HepG2 (cell line): ENCODE measurements around the gene CUL9. TPM values are rescaled to one million over a fixed set of nuclear protein-coding genes. Genes with fewer than 3 reads are reported as not detected.

ENCODE experiments used
- ATAC-seq: fragments of 200-7000 bp; cut with Tn5 transposase; 3 replicates; pipeline ENCODE4 v1.9.1; 2020; ENCODE audit warnings: mild to moderate bottlenecking, moderate library complexity
- BruUV-seq: library from RNA; stranded (reverse); fragments of 400-500 nt; replicated peaks from 2 replicates; lab custom pipeline; 2021; lab: Mats Ljungman, UMichigan
- CTCF ChIA-PET: fragments of 300-600 bp; formaldehyde crosslinking; extraction: SDS; loops from one replicate; lab custom pipeline; 2021; ENCODE audit warnings: low total read pairs, inconsistent platforms, low intra/inter-chr PET ratio; lab: Yijun Ruan, JAX
- POLR2A ChIA-PET: fragments of 350-600 bp; sonication (Branson Sonifier 250); formaldehyde crosslinking; loops from one replicate; lab custom pipeline; 2020; ENCODE audit warnings: antibody characterized with exemption, inconsistent platforms; lab: Yijun Ruan, JAX
- DNase-seq: peaks from one replicate; pipeline ENCODE4 v3.0.0-alpha.2; 2015; ENCODE audit warnings: low spot score
- FAIRE-seq: peaks from 3 replicates; lab custom pipeline; 2011; peaks lifted over from hg19 to GRCh38; lab: Jason Lieb, UNC
- H2AFZ ChIP-seq: one replicate; pipeline ENCODE4 v1.6.1; 2011; ENCODE audit warnings: low read length, inconsistent platforms
- H3K27ac ChIP-seq: fragments of 300-600 bp; 3 replicates; pipeline ENCODE4 v1.8.0; 2011; ENCODE audit warnings: mixed run types, mild to moderate bottlenecking, mixed read lengths, low read length, inconsistent platforms; ENCODE audit not compliant: insufficient read depth; ENCODE audit errors: extremely low read length
- H3K27me3 ChIP-seq, 2 experiments: fragments of 200-600 bp in 1 of 2; 2 replicates in 1 of 2; 3 replicates in 1 of 2; pipeline versions ENCODE4 v1.6.0 to v1.8.0; 2011; ENCODE audit warnings: low read length in 2 of 2, mild to moderate bottlenecking in 2 of 2, moderate library complexity in 2 of 2, inconsistent platforms in 1 of 2; ENCODE audit not compliant: insufficient read depth in 2 of 2, control insufficient read depth in 1 of 2
- H3K36me3 ChIP-seq, 2 experiments: fragments of 200-600 bp in 1 of 2; replicated peaks in 1 of 2; 2 replicates in 1 of 2; 3 replicates in 1 of 2; pipeline versions ENCODE4 v1.5.1 to v1.8.0; 2011; ENCODE audit warnings: low read length in 2 of 2, inconsistent platforms in 1 of 2; ENCODE audit not compliant: insufficient read depth in 2 of 2, control insufficient read depth in 1 of 2
- H3K4me1 ChIP-seq: 2 replicates; pipeline ENCODE4 v1.5.1; 2012; ENCODE audit warnings: low read length, inconsistent platforms; ENCODE audit not compliant: insufficient read depth
- H3K4me2 ChIP-seq: 2 replicates; pipeline ENCODE4 v1.6.0; 2011; ENCODE audit warnings: low read depth, low read length, inconsistent platforms
- H3K4me3 ChIP-seq, 3 experiments: fragments of 200-600 bp in 1 of 3; sonication (generic), shearing (Covaris generic) in 1 of 3; replicated peaks in 1 of 3; 2 replicates each; pipeline ENCODE4 v1.5.1; 2011 to 2016; ENCODE audit warnings: low read length in 3 of 3, inconsistent platforms in 2 of 3, low read depth in 2 of 3, mild to moderate bottlenecking in 2 of 3, control low read depth in 1 of 3, mixed read lengths in 1 of 3; ENCODE audit not compliant: insufficient read depth in 1 of 3
- H3K79me2 ChIP-seq: one replicate; pipeline ENCODE4 v1.6.1; 2011; ENCODE audit warnings: low read length, inconsistent platforms; ENCODE audit not compliant: insufficient read depth
- H3K9ac ChIP-seq: 2 replicates; pipeline ENCODE4 v1.6.0; 2011; ENCODE audit warnings: mild to moderate bottlenecking, low read depth, low read length, inconsistent platforms; ENCODE audit not compliant: insufficient read depth
- H3K9me3 ChIP-seq: 2 replicates; pipeline ENCODE4 v1.5.1; 2012; ENCODE audit warnings: mild to moderate bottlenecking, low read length
- H4K20me1 ChIP-seq: 2 replicates; pipeline ENCODE4 v1.6.0; 2011; ENCODE audit warnings: inconsistent platforms, mild to moderate bottlenecking, low read length, moderate library complexity; ENCODE audit not compliant: insufficient read depth
- AKAP8 ChIP-seq: sonication (generic); formaldehyde crosslinking; IDR thresholded peaks from 2 replicates; pipeline ENCODE4 v1.5.1; 2020; ENCODE audit warnings: mild to moderate bottlenecking, missing genetic modification reagents
- GPBP1L1 ChIP-seq: sonication (generic); formaldehyde crosslinking; IDR thresholded peaks from 2 replicates; pipeline ENCODE4 v1.5.0; 2020; ENCODE audit warnings: mild to moderate bottlenecking, missing genetic modification reagents
- HNF4G ChIP-seq, 2 experiments: sonication (generic) in 1 of 2; formaldehyde crosslinking in 1 of 2; IDR thresholded peaks; 2 replicates each; pipeline versions ENCODE4 v1.4.0 to v1.6.1; 2011 to 2020; ENCODE audit warnings: borderline replicate concordance in 2 of 2, low read depth in 2 of 2, mild to moderate bottlenecking in 2 of 2, low read length in 1 of 2, missing genetic modification reagents in 1 of 2, moderate library complexity in 1 of 2
- KMT2B ChIP-seq: IDR thresholded peaks from 2 replicates; pipeline ENCODE4 v1.6.1; 2016; ENCODE audit warnings: missing genetic modification reagents, missing compliant biosample characterization
- MIER3 ChIP-seq: IDR thresholded peaks from 2 replicates; pipeline ENCODE4 v1.6.1; 2016; ENCODE audit warnings: missing compliant biosample characterization, borderline replicate concordance
- PATZ1 ChIP-seq: sonication (generic); formaldehyde crosslinking; IDR thresholded peaks from 2 replicates; pipeline ENCODE4 v1.4.0; 2020; ENCODE audit warnings: missing genetic modification reagents
- REXO4 ChIP-seq: sonication (generic); formaldehyde crosslinking; IDR thresholded peaks from 2 replicates; pipeline ENCODE4 v1.8.0; 2022; ENCODE audit warnings: missing genetic modification reagents, mild to moderate bottlenecking, borderline replicate concordance
- SNRNP70 ChIP-seq: fragments of 200-400 bp; formaldehyde crosslinking; IDR thresholded peaks from 2 replicates; pipeline ENCODE4 v1.6.1; 2017; ENCODE audit warnings: mild to moderate bottlenecking, low read depth, low read length, moderate library complexity
- TSC22D2 ChIP-seq: sonication (generic); formaldehyde crosslinking; IDR thresholded peaks from 2 replicates; pipeline ENCODE4 v1.5.1; 2020; ENCODE audit warnings: missing genetic modification reagents, mild to moderate bottlenecking, borderline replicate concordance
- ZFY ChIP-seq: sonication (generic); formaldehyde crosslinking; IDR thresholded peaks from 2 replicates; pipeline ENCODE4 v1.4.0; 2020; ENCODE audit warnings: missing genetic modification reagents
- ZNF12 ChIP-seq: sonication (generic); formaldehyde crosslinking; IDR thresholded peaks from 2 replicates; pipeline ENCODE4 v1.5.0; 2020; ENCODE audit warnings: missing genetic modification reagents
- ZNF501 ChIP-seq: sonication (generic); formaldehyde crosslinking; IDR thresholded peaks from 2 replicates; pipeline ENCODE4 v1.5.1; 2020; ENCODE audit warnings: mild to moderate bottlenecking, moderate library complexity, missing genetic modification reagents
- ZNF672 ChIP-seq: sonication (generic); formaldehyde crosslinking; IDR thresholded peaks from 2 replicates; pipeline ENCODE4 v1.8.1; 2022; ENCODE audit warnings: missing genetic modification reagents
- ZNF768 ChIP-seq: sonication (generic); formaldehyde crosslinking; IDR thresholded peaks from 2 replicates; pipeline ENCODE4 v1.4.0; 2020; ENCODE audit warnings: missing genetic modification reagents
- WGBS: methylation state at CpG from one replicate; pipeline ENCODE4 v1.1.6; 2017; ENCODE audit warnings: low lambda C conversion rate; 5-methylcytosine and 5-hydroxymethylcytosine counted together
- in situ Hi-C: cut with HindIII; loops from 2 replicates; pipeline ENCODE4 v1.10.0; 2017; ENCODE audit warnings: low pct_unique_long_range_greater_than_20kb; ENCODE audit not compliant: extremely low pct_ligation_motif_present
- intact Hi-C: fragments of 100-400 bp; cut with micrococcal nuclease; formaldehyde crosslinking; loops from one replicate; pipeline ENCODE4 v1.10.0; 2022; ENCODE audit not compliant: unreplicated experiment
- polyA plus RNA-seq, 8 experiments: library from polyadenylated mRNA; depleted of rRNA in 3 of 8; stranded (reverse) in 7 of 8; unstranded in 1 of 8; fragments of >200 nt; fragmentation: Illumina TruSeq in 4 of 8; extraction: Trizol in 4 of 8; gene quantifications; 2 replicates each; pipeline versions ENCODE4 v1.2.1 to v1.2.3, GENCODE V29; 2011 to 2016; ENCODE audit warnings: low read depth in 4 of 8, missing spikeins in 1 of 8, mixed read lengths in 1 of 8; ENCODE audit not compliant: insufficient read depth in 1 of 8
- total RNA-seq, 5 experiments: library from RNA; depleted of rRNA; stranded (reverse); fragments of >200 nt; fragmentation: Illumina TruSeq; extraction: Trizol; gene quantifications; 2 replicates each; pipeline ENCODE4 v1.2.3, GENCODE V29; 2016; ENCODE audit warnings: low read depth in 1 of 5
- TF ChIP-seq, protein P1 (sequence below): fragments of 450-650 bp; IDR thresholded peaks from 2 replicates; pipeline ENCODE4 v1.6.1; 2017; ENCODE audit warnings: mild to moderate bottlenecking
- TF ChIP-seq, protein P2 (sequence below): sonication (generic); formaldehyde crosslinking; IDR thresholded peaks from 2 replicates; pipeline ENCODE4 v1.9.0; 2022; ENCODE audit warnings: low read depth, missing genetic modification reagents

The CUL9 gene
- total and polyA plus RNA-seq, 2 of the 13 experiments (the other 11 are each of a cell fraction or from before 2014, with no cell fraction given): 11.4 to 13.7 TPM

DNA sequence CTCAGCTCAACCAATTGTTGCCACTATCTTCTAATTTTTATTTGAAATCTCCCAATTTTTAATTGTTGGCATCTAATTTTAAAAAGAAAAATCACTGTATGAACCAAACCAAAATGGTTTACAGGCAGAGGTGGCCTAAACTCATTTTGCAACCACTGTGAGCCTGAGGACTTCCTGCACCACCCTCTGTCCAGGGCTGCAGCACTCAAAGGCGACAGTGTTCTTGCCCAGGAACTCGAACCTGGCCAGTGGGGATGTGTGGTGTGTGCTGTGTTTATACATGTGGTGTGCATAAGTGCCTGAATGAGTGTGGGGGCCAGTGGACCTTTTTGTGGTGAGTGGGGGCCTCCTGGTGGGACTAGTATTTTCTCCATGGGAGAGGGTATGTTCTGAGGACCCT, 91.7 kb downstream of the CUL9 start:
- 44% methylated on average over 2 of the region's 2 CpGs for WGBS
- no TSS peak for BruUV-seq
- H3K9me3 ChIP-seq: no peaks in the 10 kb centered on the region
- peak overlapping the region; percentile 97 for H3K9ac ChIP-seq
- peaks cover 96% of the 10 kb centered on the region for H3K4me1 ChIP-seq
- in situ Hi-C loops (no loop called here), intact Hi-C loops (no loop called here)
- 0 out of 6 replicates have a peak overlapping the region, but pooled peaks of 1 of the 3 experiments have one; percentile 86 for H3K4me3 ChIP-seq
- CTCF ChIA-PET: no interaction called here
- DNase-seq (peak; percentile 55), FAIRE-seq (no peak), ATAC-seq (no peak)
- H2AFZ ChIP-seq: no peak overlapping the region
- H3K36me3 ChIP-seq: no peaks in the 10 kb centered on the region
- no peaks in the 10 kb centered on the region for H3K27me3 ChIP-seq
- H3K4me2 ChIP-seq: peak overlapping the region; percentile 93
- no peaks in the 10 kb centered on the region for H4K20me1 ChIP-seq
- H3K27ac ChIP-seq: peak overlapping the region; percentile 94
- peaks cover 7% of the 10 kb centered on the region for H3K79me2 ChIP-seq
- POLR2A ChIA-PET: interaction anchor here (1.6 to 20.0 kb wide), 3 partner anchors 16 to 96 kb away, joined by 5 to 314 read pairs (median 13); partner anchors contain the start of genes SLC22A7 and ZNF318
- TF ChIP-seq ZNF501 (CRISPR knock-in tag): 0 out of 2 replicates have a peak, but pooled peaks have one; percentile 3
- TF ChIP-seq ZNF768 (CRISPR knock-in tag): no peak
- no peak for TF ChIP-seq AKAP8 (CRISPR knock-in tag)
- TF ChIP-seq, protein P1, sequence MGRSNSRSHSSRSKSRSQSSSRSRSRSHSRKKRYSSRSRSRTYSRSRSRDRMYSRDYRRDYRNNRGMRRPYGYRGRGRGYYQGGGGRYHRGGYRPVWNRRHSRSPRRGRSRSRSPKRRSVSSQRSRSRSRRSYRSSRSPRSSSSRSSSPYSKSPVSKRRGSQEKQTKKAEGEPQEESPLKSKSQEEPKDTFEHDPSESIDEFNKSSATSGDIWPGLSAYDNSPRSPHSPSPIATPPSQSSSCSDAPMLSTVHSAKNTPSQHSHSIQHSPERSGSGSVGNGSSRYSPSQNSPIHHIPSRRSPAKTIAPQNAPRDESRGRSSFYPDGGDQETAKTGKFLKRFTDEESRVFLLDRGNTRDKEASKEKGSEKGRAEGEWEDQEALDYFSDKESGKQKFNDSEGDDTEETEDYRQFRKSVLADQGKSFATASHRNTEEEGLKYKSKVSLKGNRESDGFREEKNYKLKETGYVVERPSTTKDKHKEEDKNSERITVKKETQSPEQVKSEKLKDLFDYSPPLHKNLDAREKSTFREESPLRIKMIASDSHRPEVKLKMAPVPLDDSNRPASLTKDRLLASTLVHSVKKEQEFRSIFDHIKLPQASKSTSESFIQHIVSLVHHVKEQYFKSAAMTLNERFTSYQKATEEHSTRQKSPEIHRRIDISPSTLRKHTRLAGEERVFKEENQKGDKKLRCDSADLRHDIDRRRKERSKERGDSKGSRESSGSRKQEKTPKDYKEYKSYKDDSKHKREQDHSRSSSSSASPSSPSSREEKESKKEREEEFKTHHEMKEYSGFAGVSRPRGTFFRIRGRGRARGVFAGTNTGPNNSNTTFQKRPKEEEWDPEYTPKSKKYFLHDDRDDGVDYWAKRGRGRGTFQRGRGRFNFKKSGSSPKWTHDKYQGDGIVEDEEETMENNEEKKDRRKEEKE: no peak
- no peak for TF ChIP-seq GPBP1L1 (CRISPR knock-in tag)
- TF ChIP-seq ZNF12: no peak
- TF ChIP-seq ZFY (CRISPR knock-in tag): 0 out of 2 replicates have a peak, but pooled peaks have one; percentile 19
- TF ChIP-seq ZNF672 (CRISPR knock-in tag): no peak
- TF ChIP-seq PATZ1 (CRISPR knock-in tag): peak; percentile 84; the same call in 1 of the 2 replicates
- TF ChIP-seq TSC22D2 (CRISPR knock-in tag): 0 out of 2 replicates have a peak, but pooled peaks have one; percentile 3
- no peak for TF ChIP-seq SNRNP70
- TF ChIP-seq MIER3 (CRISPR knock-in tag): peak; percentile 26; the same call in 1 of the 2 replicates
- no peak for TF ChIP-seq HNF4G (IDR thresholded peaks at IDR 0.05; ENCODE audit: borderline replicate concordance, low read depth, low read length)
- TF ChIP-seq HNF4G (CRISPR knock-in tag; IDR thresholded peaks at IDR 0.05; ENCODE audit: borderline replicate concordance, low read depth): 0 out of 2 replicates have a peak, but pooled peaks have one; percentile 7
- TF ChIP-seq REXO4: no peak
- no peak for TF ChIP-seq KMT2B
- TF ChIP-seq, protein P2, sequence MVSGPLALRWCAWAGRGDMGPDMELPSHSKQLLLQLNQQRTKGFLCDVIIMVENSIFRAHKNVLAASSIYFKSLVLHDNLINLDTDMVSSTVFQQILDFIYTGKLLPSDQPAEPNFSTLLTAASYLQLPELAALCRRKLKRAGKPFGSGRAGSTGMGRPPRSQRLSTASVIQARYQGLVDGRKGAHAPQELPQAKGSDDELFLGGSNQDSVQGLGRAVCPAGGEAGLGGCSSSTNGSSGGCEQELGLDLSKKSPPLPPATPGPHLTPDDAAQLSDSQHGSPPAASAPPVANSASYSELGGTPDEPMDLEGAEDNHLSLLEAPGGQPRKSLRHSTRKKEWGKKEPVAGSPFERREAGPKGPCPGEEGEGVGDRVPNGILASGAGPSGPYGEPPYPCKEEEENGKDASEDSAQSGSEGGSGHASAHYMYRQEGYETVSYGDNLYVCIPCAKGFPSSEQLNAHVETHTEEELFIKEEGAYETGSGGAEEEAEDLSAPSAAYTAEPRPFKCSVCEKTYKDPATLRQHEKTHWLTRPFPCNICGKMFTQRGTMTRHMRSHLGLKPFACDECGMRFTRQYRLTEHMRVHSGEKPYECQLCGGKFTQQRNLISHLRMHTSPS: no peak
